Activated CD4-positive, CD25-positive, alpha-beta regulatory T cell (primary cell): ENCODE data around the gene MAB21L2.

Source experiments
- DNase-seq, 4 experiments: peaks; one replicate each; lab custom pipeline; 2025; lab: John Stamatoyannopoulos, UW

The MAB21L2 gene

GRCh38 chr4:150577796-150578195 lies 4.2 kb upstream of the MAB21L2 start:
- DNase-seq, result no peak

- DNase-seq, result no peak
Measured at GRCh38 chr4:150578745-150579501, 3.0 kb upstream of the MAB21L2 start.

- no peak for DNase-seq
Measured at GRCh38 chr4:150579551-150580234, 2.3 kb upstream of the MAB21L2 start.

GRCh38 chr4:150580306-150580705 lies 1.6 kb upstream of the MAB21L2 start:
- DNase-seq, result no peak

- DNase-seq, result no peak
Measured at GRCh38 chr4:150581056-150581605, 820 bp upstream of the MAB21L2 start.

- no peak for DNase-seq
Measured at GRCh38 chr4:150581641-150582051, 305 bp upstream of the MAB21L2 start.

- DNase-seq, result no peak
Measured at GRCh38 chr4:150582873-150583286, 929 bp downstream of the MAB21L2 start.

GRCh38 chr4:150583287-150584110 lies 1.5 kb downstream of the MAB21L2 start:
- DNase-seq, result no peak

GRCh38 chr4:150584111-150584915 lies 2.4 kb downstream of the MAB21L2 start:
- no peak for DNase-seq

GRCh38 chr4:150585611-150586010 lies 3.7 kb downstream of the MAB21L2 start:
- no peak for DNase-seq

- no peak for DNase-seq
Measured at GRCh38 chr4:150586162-150586810, 4.3 kb downstream of the MAB21L2 start.

GRCh38 chr4:150588316-150588715 lies 6.4 kb downstream of the MAB21L2 start:
- DNase-seq, result no peak

- DNase-seq, result no peak
Measured at GRCh38 chr4:150589157-150589556, 7.2 kb downstream of the MAB21L2 start.

GRCh38 chr4:150590631-150591030 lies 8.7 kb downstream of the MAB21L2 start:
- DNase-seq, result no peak

GRCh38 chr4:150591406-150591805 lies 9.5 kb downstream of the MAB21L2 start:
- no peak for DNase-seq

GRCh38 chr4:150591904-150592303 lies 10.0 kb downstream of the MAB21L2 start:
- DNase-seq, result no peak

- no peak for DNase-seq
Measured at GRCh38 chr4:150593996-150594395, 12.0 kb downstream of the MAB21L2 start.

GRCh38 chr4:150598909-150599308 lies 17.0 kb downstream of the MAB21L2 start:
- no peak for DNase-seq

GRCh38 chr4:150599547-150599946 lies 17.6 kb downstream of the MAB21L2 start:
- no peak for DNase-seq

GRCh38 chr4:150600812-150601445 lies 19.0 kb downstream of the MAB21L2 start:
- no peak for DNase-seq
